B cell (primary cell): Measurements from ENCODE around the gene SNAP47. TPM values are rescaled to one million over a fixed set of nuclear protein-coding genes. Genes with fewer than 3 reads are reported as not detected.

ENCODE experiments used
- ATAC-seq: fragments of 200-7000 bp; cut with Tn5 transposase; one replicate; pipeline ENCODE4 v1.10.0; 2021; ENCODE audit warnings: low read depth, mild to moderate bottlenecking, moderate number of reproducible peaks, moderate library complexity
- CTCF ChIA-PET: fragments of 350-600 bp; sonication (Branson Sonifier 250); formaldehyde crosslinking; loops from one replicate; lab custom pipeline; 2021; ENCODE audit warnings: antibody characterized with exemption, inconsistent platforms; lab: Charles Lee
- POLR2A ChIA-PET: fragments of 350-600 bp; sonication (Branson Sonifier 250); formaldehyde crosslinking; loops from one replicate; lab custom pipeline; 2021; ENCODE audit warnings: antibody characterized with exemption; lab: Charles Lee
- DNase-seq: peaks from one replicate; pipeline ENCODE4 v3.0.0; 2013
- H2AFZ ChIP-seq: 2 replicates; pipeline ENCODE4 v1.6.1; 2012; ENCODE audit warnings: mild to moderate bottlenecking, low read depth, low read length; ENCODE audit not compliant: insufficient read depth, poor library complexity, severe bottlenecking
- H3K27ac ChIP-seq, 2 donors: 1 replicate in 1 of 2; 2 replicates in 1 of 2; pipeline ENCODE4 v1.5.1; 2012 to 2013; ENCODE audit warnings: low read length in 2 of 2, mild to moderate bottlenecking in 2 of 2, moderate library complexity in 1 of 2
- H3K27me3 ChIP-seq, 4 experiments: fragments of 200-600 bp in 1 of 4; sonication (generic) in 1 of 4; replicated peaks in 1 of 4; 1 replicate in 2 of 4; 2 replicates in 2 of 4; pipeline versions ENCODE4 v1.6.1 to v1.7.0; 2013 to 2016; ENCODE audit warnings: low read length in 3 of 4, mild to moderate bottlenecking in 2 of 4, mixed read lengths in 1 of 4, moderate library complexity in 1 of 4; ENCODE audit not compliant: insufficient read depth in 4 of 4, control insufficient read depth in 3 of 4; ENCODE audit errors: control extremely low read depth in 1 of 4
- H3K36me3 ChIP-seq, 2 experiments: replicated peaks in 1 of 2; 1 replicate in 1 of 2; 2 replicates in 1 of 2; pipeline versions ENCODE4 v1.6.1 to v1.7.1; 2013; ENCODE audit warnings: low read length in 1 of 2; ENCODE audit not compliant: insufficient read depth in 2 of 2, control insufficient read depth in 1 of 2; ENCODE audit errors: control extremely low read depth in 1 of 2, extremely low read depth in 1 of 2
- H3K4me1 ChIP-seq, 2 donors: fragments of 200-600 bp in 1 of 2; sonication (generic) in 1 of 2; 1 replicate in 1 of 2; 2 replicates in 1 of 2; pipeline versions ENCODE4 v1.5.1 to v1.6.1; 2013 to 2017; ENCODE audit warnings: low read length in 2 of 2; ENCODE audit not compliant: control insufficient read depth in 2 of 2, insufficient read depth in 2 of 2
- H3K4me2 ChIP-seq: replicated peaks from 2 replicates; pipeline ENCODE3; 2012; ENCODE audit warnings: mild to moderate bottlenecking, low read depth, low read length; ENCODE audit not compliant: poor library complexity, severe bottlenecking
- H3K4me3 ChIP-seq, 5 experiments: fragments of 200-600 bp in 1 of 5; sonication (generic) in 1 of 5; 1 replicate in 3 of 5; 2 replicates in 2 of 5; pipeline versions ENCODE4 v1.5.1 to v1.7.0; 2011 to 2016; ENCODE audit warnings: low read length in 4 of 5, mild to moderate bottlenecking in 4 of 5, low read depth in 2 of 5, control low read depth in 1 of 5, moderate library complexity in 1 of 5; ENCODE audit not compliant: insufficient read depth in 1 of 5; ENCODE audit errors: control extremely low read depth in 1 of 5, extremely low read depth in 1 of 5
- H3K79me2 ChIP-seq: fragments of 200-600 bp; sonication (generic); one replicate; pipeline ENCODE4 v1.6.0; 2016; ENCODE audit warnings: low read length; ENCODE audit not compliant: control insufficient read depth, insufficient read depth
- H3K9ac ChIP-seq: fragments of 200-600 bp; sonication (generic); 2 replicates; pipeline ENCODE4 v1.6.1; 2017; ENCODE audit warnings: mild to moderate bottlenecking, low read length, moderate library complexity
- H3K9me3 ChIP-seq, 3 donors: one replicate each; pipeline versions ENCODE4 v1.6.1 to v1.7.1; 2013; ENCODE audit warnings: low read length in 2 of 3; ENCODE audit not compliant: control insufficient read depth in 2 of 3, insufficient read depth in 1 of 3; ENCODE audit errors: control extremely low read depth in 1 of 3
- H4K20me1 ChIP-seq: 2 replicates; pipeline ENCODE4 v1.6.0; 2012; ENCODE audit warnings: mild to moderate bottlenecking, low read length; ENCODE audit not compliant: insufficient read depth, control insufficient read depth, poor library complexity, severe bottlenecking
- H3K27ac Mint-ChIP-seq: one replicate; pipeline ENCODE4 v1.8.0; 2021; ENCODE audit warnings: mixed read lengths
- H3K27me3 Mint-ChIP-seq: one replicate; pipeline ENCODE4 v1.8.0; 2021; ENCODE audit warnings: mixed read lengths
- H3K4me1 Mint-ChIP-seq: one replicate; pipeline ENCODE4 v1.8.0; 2021; ENCODE audit warnings: mixed read lengths
- H3K4me3 Mint-ChIP-seq: one replicate; pipeline ENCODE4 v1.8.0; 2021; ENCODE audit warnings: mixed read lengths
- H3K9me3 Mint-ChIP-seq: one replicate; pipeline ENCODE4 v1.8.0; 2022; ENCODE audit warnings: mixed read lengths; ENCODE audit not compliant: insufficient read depth
- EZH2 ChIP-seq: IDR thresholded peaks from 2 replicates; pipeline ENCODE4 v1.6.1; 2012; ENCODE audit warnings: borderline replicate concordance, low read depth, mild to moderate bottlenecking, moderate library complexity, low read length; ENCODE audit not compliant: insufficient read depth, poor library complexity, severe bottlenecking
- WGBS: methylation state at CpG from one replicate; pipeline ENCODE4 v1.1.5; 2013; ENCODE audit warnings: missing lambda C conversion rate; ENCODE audit not compliant: insufficient coverage; 5-methylcytosine and 5-hydroxymethylcytosine counted together
- intact Hi-C: fragments of 100-400 bp; cut with micrococcal nuclease; formaldehyde crosslinking; loops from one replicate; pipeline ENCODE4 v1.10.0; 2022
- polyA plus RNA-seq: library from polyadenylated mRNA; depleted of rRNA; stranded (reverse); fragments of >200 nt; gene quantifications from 2 replicates; pipeline ENCODE4 v1.2.3, GENCODE V29; 2012
- total RNA-seq, 2 donors: library from RNA; stranded (reverse); fragments of 120-200 nt in 1 of 2; gene quantifications; 1 replicate in 1 of 2; 2 replicates in 1 of 2; pipeline versions ENCODE4 v1.2.3 to v1.2.4, GENCODE V29; 2013 to 2022
- TF ChIP-seq, protein P1 (sequence below): fragments of 200-600 bp; IDR thresholded peaks from one replicate; pipeline ENCODE4 v1.8.0; 2022; ENCODE audit warnings: antibody characterized with exemption, mild to moderate bottlenecking

Gene SNAP47
- total and polyA plus RNA-seq, 2 donors (not counting 1 experiment from before 2014, with no cell fraction given) = 25.6 to 34.9 TPM

- H3K4me3 Mint-ChIP-seq = no peak overlapping the region
- H3K4me1 Mint-ChIP-seq = no peaks in the 10 kb centered on the region
- Histone ChIP-seq H3K4me3 (no peak overlapping the region), H4K20me1 (no peaks in the 10 kb centered on the region), H3K4me1 (no peaks in the 10 kb centered on the region), H2AFZ (no peak overlapping the region), H3K4me2 (no peak overlapping the region), H3K27me3 (no peaks in the 10 kb centered on the region), H3K79me2 (no peaks in the 10 kb centered on the region), H3K27ac (no peak overlapping the region), H3K9ac (no peak overlapping the region), H3K9me3 (no peaks in the 10 kb centered on the region), H3K36me3 (peaks cover 0 to 24% of the 10 kb centered on the region in 2 experiments)
- H3K9me3 Mint-ChIP-seq = no peaks in the 10 kb centered on the region
- intact Hi-C loops = no loop called here
- CTCF ChIA-PET = no interaction called here
- DNase-seq = no peak
- POLR2A ChIA-PET = interaction anchor here (0.7 kb wide), 1 partner anchor 134 kb away, joined by 3 read pairs; no protein-coding TSS in a partner anchor
- no peaks in the 10 kb centered on the region for H3K27me3 Mint-ChIP-seq
- H3K27ac Mint-ChIP-seq = no peak overlapping the region
- ATAC-seq = no peak
- WGBS = 97% methylated on average over 7 of the region's 7 CpGs
- TF ChIP-seq, protein P1, sequence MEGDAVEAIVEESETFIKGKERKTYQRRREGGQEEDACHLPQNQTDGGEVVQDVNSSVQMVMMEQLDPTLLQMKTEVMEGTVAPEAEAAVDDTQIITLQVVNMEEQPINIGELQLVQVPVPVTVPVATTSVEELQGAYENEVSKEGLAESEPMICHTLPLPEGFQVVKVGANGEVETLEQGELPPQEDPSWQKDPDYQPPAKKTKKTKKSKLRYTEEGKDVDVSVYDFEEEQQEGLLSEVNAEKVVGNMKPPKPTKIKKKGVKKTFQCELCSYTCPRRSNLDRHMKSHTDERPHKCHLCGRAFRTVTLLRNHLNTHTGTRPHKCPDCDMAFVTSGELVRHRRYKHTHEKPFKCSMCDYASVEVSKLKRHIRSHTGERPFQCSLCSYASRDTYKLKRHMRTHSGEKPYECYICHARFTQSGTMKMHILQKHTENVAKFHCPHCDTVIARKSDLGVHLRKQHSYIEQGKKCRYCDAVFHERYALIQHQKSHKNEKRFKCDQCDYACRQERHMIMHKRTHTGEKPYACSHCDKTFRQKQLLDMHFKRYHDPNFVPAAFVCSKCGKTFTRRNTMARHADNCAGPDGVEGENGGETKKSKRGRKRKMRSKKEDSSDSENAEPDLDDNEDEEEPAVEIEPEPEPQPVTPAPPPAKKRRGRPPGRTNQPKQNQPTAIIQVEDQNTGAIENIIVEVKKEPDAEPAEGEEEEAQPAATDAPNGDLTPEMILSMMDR = no peak
- TF ChIP-seq EZH2 = no peak
Observed at GRCh38 chr1:227776331-227776771, 41.1 kb downstream of the SNAP47 start.

- Mint-ChIP-seq H3K4me1 (no peaks in the 10 kb centered on the region), H3K9me3 (no peaks in the 10 kb centered on the region), H3K4me3 (no peak overlapping the region), H3K27me3 (no peaks in the 10 kb centered on the region), H3K27ac (no peak overlapping the region)
- 100% methylated on average over 6 of the region's 11 CpGs for WGBS
- Histone ChIP-seq H3K4me3 (no peak overlapping the region), H3K9ac (no peak overlapping the region), H3K4me2 (no peak overlapping the region), H2AFZ (no peak overlapping the region), H3K9me3 (no peaks in the 10 kb centered on the region), H3K4me1 (no peaks in the 10 kb centered on the region), H4K20me1 (no peaks in the 10 kb centered on the region), H3K27me3 (no peaks in the 10 kb centered on the region), H3K27ac (no peak overlapping the region), H3K79me2 (no peaks in the 10 kb centered on the region), H3K36me3 (peaks cover 0 to 24% of the 10 kb centered on the region in 2 experiments)
- no peak for DNase-seq
- TF ChIP-seq, protein P1 = no peak
- TF ChIP-seq EZH2 = no peak
- CTCF ChIA-PET = no interaction called here
- ATAC-seq = no peak
- intact Hi-C loops = no loop called here
- POLR2A ChIA-PET = no interaction called here
Observed at GRCh38 chr1:227777156-227777555, 41.9 kb downstream of the SNAP47 start.
